Embryonic facial prominence (tissue), 1 donor: ENCODE results near the gene HSD3B7.
"Not testable (repeated sequence)": the region's sequence is repeated elsewhere in the genome, so short reads cannot be mapped to it uniquely, and the experiment has no call there.

Experiments
- DNase-seq: peaks from one replicate; pipeline ENCODE4 v3.0.0-alpha.2; 2016; ENCODE audit errors: extremely low spot score

HSD3B7 gene

DNA sequence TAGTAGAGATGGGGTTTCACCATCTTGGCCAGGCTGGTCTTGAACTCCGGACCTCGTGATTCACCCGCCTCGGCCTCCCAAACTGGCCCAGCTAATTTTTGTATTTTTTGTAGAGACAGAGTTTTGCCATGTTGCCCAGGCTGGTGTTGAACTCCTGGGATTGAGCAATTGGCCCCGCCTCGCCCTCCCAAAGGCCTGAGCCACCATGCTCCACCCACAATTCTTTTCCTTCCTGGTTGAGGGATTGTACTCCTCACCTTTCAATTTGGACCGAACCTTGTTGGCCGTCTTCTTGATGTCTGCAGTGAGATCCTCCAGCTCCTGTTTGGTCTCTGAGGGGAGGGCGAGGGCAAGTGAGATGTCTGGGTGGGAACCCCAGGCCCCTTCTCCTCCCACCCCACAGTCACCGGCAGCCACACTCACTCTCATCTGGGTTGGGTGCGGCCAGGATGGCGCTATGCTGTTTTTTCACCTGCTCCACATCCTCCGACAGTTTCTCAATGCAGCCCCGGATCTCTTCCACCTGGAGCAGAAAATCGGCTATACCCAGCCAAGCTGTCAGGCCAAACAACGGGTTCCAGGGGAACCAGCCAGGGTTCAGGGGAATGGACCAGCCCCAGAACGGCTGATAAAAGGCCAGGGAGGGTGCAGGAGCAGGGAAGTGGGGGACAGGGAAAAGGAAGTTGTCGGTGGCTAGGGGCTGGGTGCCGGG, 15.8 kb downstream of the HSD3B7 start:
- DNase-seq = no peak

DNA sequence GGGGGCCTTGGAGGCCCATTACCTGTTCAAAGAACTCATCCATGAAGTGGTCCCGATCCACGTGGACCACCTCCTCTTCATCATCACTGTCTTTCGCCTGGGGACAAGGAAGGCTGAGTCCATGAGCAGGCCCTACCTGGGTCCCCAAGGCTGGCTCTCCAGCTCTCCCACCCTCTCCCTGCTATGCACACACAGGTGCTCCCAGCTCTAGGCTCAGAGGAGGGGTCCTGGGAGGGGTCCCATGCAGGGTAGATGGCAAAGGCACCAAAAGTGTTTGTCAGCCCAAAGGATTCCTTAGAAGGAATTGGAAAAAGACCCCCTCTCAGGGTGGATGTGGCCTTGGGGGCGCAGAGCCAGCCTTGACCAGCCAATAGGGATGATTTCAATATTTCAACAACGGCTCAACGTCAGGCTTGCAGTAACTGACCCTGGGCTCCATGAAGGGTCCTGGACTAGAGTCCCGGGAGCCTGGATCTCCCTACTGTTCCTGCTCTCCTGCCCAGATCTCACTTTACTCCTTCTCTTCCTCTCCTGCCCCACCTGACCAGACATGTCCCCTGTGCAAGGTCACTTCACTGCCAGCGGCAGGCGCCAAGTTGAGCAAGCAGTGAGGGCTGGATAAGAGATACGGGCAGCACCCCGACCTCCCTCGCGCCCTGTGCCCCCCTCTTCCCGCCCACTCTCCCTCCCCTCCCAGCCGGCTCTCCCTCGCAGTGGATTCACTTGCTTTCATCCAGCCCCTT, 16.7 kb downstream of the HSD3B7 start:
- no peak for DNase-seq

DNA sequence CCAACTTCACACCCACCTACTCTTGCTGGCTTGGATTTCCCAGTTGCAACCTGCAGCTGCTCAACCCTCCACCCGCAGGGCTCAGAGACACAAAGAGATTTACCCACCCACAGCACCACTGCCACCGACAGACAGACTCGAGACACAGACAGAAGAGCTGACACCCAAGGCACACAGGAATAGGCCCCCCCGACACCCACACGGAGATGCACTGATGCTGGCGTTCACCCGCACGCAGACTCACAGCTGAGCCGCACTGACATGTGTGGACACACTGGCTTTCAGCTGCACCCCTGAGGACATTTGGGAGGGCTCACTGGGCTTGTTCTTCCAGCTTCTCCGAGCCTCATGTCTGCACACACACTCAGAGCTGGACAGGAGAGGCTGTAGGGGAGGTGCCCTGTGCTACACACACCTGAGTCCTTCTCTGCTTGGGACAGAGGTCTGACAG, 17.3 kb downstream of the HSD3B7 start:
- no peak for DNase-seq

DNA sequence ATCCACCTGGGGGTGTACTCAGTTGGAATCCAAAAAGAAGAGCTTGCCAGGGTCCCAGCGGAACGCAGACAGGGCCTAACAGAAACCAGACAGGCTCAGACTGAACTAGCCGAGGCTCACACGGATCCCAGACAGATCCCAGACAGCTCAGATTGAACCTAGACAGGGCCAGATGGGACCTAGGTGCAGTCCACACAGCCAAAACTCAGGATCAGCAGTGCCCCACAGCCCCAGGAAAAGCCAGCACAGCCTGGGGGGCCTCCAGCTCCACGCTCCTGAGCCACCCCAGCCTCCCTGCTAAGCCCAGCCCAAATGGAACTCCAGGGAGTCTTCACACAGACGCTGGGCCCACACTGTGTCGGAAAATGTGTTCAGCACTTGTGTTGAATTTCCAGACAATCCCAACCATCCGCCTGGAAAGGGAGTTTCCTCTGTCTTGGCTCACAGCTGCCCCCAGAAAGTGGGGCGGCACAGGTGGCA, 17.9 kb downstream of the HSD3B7 start:
- peak; percentile 16 for DNase-seq

DNA sequence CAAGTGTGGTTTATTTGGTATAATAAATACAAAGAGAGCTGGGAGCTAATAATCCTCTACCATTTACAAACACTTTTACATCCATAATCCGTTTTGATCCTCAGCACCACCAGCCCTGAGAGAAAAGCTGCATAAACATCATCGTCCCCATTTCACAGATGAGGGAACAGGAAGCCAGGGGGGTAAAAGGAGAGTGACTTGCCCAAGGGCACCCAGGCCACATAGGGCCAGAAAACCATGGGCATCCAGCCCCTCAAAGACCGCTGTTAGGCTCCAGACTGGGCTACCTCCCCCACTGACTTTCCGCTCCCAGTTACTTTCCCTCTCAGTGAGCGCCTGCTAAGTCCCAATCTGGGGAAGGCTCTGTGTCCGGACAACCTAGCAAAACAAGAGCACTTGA, 18.7 kb downstream of the HSD3B7 start:
- no peak for DNase-seq

DNA sequence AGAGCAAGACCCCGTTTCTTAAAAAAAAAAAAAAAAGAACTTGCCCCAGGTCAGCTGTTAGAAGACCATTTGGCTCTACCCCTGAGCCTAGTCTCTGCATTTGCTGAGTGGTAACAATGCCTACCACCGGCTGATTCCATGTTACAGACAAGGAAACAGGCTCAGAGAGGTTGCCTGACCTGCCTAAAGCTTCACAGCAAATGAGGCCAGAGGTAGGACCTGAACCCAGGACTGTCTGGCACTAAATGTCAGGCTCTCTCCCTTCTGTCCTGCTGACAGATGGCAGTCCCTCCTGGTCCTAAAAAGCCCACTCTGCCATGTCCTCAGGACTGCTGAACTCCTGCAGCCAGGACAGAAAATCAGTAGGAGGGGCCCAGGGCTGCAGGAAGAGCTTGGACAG, 19.7 kb downstream of the HSD3B7 start:
- DNase-seq = no peak

DNA sequence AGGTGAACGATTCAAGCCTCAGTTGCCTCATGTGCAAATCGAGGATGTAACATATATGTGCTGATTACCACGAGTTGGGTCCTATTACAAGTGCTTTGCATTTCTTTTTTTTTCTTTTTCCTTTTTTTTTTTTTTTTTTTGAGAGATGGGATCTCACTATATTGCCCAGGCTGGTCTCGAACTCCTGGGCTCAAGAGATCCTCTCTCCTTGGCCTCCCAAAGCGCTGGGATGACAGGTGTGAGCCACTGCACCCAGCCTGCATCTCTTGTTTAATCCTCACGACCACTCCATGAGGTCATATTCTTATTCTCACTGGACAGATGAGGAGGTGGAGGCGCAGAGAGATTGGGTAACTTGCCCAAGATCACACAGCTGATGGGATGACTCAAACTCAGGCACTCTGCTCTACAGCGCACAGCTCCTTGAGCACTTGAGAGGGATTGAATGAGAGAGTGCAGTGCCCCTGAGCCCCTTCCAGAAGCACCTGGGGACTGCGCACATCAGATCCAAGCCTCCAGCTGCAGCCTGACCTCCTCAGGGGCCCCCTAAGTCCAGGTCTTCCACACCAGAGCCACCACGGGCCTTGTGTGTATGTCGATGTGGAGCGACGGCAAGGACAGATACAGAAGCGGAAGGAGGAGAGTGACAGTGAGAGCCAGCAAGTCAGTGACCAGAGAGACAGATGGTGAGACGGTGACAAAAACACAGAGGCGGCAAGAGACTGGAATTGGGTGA, 20.5 kb downstream of the HSD3B7 start:
- no peak for DNase-seq

DNA sequence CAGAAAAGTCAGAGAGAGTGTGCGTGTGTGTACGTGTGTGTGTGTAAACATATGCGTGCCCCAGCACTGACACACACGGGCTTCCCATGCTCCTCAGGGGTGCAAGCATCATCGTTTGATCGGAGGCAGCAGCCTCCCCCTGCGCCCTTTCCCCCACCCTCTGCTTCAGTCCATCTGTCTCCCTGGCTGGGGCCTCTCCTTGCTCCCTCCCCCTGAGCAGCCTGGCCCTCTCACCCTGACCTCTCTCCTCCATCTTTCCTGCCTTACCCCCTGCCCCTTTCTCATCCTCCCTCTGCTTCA, 21.0 kb downstream of the HSD3B7 start:
- no peak for DNase-seq

DNA sequence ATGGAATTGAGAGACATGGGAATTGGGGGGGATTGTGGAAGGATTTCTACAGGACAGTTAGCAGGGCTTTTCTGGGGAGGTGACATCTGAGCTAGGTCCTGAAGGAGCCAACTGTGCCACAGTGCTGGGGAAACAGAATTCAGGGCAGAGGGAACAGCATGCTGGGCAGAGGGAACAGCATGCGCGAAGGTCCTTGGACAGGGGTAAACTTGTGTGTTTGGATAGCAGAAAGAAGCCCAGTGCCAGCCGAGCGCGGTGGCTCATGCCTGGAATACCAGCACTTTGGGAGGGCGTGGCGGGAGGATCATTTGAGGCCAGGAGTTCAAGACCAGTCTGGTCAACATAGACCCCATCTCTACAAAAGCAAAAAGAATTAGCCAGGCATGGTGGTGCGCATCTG, 21.6 kb downstream of the HSD3B7 start:
- DNase-seq = no peak

DNA sequence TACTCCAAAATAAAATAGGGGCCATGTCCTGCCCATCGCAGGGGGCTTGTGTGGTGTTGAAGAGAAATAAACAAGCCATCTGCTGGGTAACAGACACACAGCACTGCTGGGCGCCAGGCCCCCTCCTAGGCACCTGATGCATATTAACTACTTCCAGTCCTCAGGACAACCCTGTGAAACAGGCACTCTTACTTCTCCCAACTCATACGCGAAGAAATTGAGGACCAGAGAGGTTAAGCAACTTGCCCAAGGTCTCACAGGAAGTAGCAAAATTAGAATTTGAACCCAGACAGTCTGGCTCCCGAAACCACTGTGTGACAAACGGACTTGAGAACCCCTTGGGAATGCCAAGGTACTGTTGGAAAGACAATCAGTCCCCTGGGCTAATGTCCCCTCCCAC, 22.7 kb downstream of the HSD3B7 start:
- DNase-seq = no peak

DNA sequence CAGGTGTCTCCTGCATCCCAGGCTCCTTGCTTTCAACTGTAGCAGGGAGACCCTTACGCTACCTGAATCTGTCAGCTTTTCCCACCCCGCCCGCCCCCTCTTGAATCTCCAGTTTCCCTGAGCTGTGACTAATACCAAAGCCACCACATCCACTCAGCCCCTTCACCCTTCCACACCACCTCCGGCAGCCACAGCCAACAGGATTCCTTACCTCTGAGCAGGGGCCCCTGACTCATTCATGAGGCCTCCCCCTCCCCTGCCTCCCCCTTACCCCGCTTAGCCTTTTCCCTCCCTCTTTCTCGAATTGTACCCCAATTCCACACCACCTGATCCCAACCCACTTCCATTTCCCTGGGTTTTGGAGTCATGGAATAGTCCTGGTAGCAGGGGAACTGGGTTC, 23.1 kb downstream of the HSD3B7 start:
- no peak for DNase-seq

DNA sequence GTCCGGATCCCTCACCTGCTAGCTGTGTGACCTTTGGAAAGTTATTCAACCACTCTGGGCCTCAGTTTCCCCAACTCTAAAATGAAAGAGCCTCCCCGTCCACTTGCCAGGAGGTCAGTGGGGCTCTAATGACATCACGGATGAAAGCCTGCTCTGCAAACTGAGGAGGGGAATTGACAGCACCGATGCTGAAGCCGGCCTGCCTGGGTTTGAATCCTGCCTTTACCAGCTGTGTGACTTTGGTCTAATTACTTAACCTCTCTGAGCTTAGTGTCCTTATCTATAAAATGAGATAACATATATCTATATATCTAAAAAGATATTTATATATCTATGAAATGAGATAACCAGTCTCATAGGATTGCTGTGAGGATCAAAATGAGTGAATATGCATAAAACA, 23.5 kb downstream of the HSD3B7 start:
- DNase-seq = no peak

DNA sequence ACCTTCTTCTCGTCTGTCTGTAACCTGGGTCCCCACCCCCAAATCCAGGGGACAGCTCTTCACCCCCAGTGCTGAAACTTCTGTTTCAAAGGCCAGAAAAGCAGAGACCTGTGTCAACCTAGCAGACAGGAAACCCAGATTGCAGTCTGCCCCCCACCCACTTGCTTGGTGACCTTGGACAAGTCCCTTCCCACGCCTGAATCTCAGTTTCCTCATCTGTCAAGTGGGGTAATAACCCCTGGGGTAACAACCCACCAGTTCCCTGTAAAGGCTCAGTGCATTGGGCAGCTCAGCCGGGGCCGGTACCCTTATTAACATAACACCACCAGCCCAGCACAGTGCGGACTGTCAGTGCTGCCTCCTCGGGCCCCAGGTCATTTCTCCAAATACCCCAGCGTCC, 24.1 kb downstream of the HSD3B7 start:
- DNase-seq = no peak

DNA sequence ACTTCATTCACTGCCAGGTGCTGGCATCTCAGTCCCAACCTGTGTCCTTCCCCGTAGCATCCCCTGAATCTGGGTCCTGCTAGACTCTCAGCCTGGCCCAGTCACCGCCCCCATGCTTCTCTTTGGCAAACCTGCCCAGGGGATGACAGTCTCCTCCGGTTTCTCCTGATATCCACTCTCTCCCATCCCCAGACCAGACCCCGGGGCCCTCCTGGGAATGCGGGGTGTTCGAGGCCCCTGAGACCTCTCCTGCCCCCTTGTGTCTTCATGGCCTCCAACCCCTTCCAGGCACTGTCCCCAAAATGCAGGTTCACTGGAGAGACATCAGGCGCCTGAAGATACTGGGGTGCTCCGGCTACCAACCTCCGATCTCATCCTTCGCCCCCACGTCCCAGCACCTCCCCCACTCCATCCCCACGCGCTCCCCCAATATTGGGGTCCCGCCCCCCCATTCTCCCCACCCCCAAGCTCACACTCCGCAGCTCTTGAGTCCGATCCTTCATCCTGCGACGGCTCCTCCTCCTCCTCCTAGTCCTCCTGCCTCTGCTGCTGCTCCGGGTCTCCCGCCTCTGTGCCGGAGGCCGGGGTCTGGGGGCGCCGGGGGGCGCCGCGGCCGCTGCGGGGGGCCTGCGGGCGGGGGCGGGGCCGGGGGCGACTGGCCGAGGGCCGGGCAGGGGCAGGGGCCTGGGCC, 25.0 kb downstream of the HSD3B7 start:
- no peak for DNase-seq

DNA sequence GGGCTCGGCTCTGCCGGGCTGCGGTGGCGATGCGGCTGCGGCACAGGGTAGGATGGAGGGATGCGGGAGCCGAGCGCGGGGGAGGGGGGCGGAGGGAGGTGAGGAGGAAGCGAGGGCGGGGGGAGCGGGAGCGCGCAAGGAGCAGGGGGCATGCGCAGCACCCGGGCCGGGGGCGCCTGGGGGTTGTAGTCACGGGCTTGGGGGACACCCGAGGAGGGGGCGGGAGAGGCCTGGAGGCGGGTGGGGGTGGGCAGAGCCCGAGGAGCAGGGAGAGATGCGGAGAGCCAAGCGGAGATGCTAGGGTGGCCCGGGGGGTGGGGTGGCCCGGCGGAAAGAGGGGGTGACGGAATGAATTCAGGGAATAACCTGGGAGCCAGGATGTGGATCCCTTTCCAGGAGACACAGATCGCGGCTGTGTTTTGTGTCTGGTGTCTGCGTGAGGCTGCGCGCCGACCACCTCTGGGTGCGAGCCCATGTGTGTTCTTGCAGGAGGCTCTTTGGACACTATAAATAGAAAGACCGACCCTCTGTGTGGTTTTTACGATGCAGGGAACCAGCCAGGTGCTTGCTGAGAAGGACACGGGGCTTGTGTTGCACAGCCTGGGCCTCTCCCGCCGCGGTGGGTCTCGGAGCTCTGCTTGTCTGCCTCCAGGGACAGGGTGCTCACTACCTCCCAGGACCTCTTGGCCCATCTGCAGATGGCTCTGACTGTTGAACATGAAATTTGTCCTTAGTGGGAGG, 25.7 kb downstream of the HSD3B7 start, which contains the start of gene STX1B:
STX1B (minus strand) TSS at position 54 of the 741 bp plus-strand sequence. CDS start 242 bp downstream, outside the sequence.
- peak; percentile 53 for DNase-seq

DNA sequence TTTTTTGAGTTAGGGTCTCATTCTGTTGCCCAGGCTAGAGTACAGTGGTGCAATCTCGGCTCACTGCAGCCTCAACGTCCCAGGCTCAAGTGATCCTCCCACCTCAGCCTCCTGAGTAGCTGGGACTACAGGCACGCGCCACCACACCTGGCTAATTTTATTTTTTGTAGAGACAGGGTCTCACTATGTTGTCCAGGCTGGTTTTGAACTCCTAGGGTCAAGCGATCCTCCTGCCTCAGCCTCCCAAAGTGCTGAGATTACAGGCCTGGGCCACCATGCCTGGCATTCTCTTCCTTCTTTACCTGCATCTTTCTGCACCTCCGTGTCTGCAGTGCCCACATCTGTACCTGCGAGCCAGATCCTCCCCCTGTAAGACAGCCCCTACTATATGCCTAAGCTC, 26.8 kb downstream of the HSD3B7 start:
- not testable (repeated sequence) for DNase-seq

DNA sequence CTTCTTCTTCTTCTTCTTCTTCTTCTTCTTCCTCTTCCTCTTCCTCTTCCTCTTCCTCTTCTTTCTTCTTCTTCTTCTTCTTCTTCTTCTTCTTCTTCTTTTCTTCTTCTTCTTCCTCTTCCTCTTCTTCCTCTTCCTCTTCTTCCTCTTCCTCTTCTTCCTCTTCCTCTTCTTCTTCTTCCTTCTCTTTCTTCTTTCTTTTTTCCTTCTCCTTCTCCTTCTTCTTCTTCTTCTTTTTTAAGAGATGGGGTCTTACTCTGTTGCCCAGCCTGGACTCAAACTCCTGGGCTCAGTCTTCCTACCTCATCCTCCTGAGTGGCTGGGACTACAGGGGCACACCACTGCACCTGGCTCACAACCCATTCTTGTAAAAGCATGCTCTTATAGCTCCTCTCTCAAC, 28.3 kb downstream of the HSD3B7 start:
- DNase-seq = not testable (repeated sequence)

DNA sequence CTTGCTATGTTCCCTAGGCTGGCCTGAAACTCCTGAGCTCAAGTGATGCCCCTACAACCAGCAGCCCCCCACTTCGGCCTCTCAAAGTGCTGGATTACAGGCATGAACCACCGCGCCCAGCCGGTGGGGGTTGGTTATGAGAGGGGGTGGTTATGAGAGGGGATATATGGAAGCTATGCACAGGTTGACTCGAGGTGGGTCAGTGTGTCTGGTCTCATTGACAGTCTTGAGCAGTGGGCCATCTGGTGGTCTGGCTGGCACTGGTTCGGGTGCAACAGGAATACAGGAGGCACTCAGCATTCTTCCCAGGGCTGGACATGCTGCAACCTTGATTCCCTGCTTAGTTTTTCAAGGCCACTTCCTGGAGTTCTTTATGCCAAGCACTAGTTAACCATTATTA, 31.0 kb downstream of the HSD3B7 start:
- no peak for DNase-seq

DNA sequence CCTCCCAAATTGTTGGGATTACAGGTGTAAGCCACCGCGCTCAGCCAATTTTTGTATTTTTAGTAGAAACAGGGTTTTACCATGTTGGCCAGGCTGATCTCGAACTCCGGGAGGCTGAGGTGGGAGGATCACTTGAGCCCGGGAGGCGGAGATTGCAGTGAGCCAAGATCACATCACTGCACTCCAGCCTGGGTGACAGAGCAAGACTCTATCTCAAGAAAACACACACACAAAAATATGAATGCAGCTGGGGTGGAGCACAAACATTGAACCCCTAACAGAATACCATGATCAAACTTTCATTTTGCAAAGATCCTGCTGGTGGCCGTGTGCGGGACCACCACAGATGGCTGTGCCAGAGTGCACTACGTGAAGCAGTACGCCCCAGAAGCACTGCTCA, 32.7 kb downstream of the HSD3B7 start:
- not testable (repeated sequence) for DNase-seq

DNA sequence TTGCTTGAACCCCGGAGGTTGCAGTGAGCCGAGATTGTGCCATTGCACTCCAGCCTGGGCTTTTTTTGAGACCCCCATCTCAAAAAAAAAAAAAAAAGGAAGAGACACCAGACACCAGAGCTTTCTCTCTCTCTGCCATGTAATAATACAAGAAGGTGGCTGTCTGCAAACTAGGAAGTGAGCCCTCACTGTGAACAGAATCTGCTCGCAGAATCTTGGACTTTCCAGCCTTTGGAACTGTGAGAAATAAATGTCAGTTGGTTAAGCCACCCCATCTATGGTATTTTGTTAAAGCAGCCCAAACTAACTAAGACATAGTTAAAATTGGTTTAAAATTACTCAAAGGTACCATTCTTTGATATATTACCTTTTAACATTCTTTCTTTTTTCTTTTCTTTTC, 35.5 kb downstream of the HSD3B7 start:
- no peak for DNase-seq

DNA sequence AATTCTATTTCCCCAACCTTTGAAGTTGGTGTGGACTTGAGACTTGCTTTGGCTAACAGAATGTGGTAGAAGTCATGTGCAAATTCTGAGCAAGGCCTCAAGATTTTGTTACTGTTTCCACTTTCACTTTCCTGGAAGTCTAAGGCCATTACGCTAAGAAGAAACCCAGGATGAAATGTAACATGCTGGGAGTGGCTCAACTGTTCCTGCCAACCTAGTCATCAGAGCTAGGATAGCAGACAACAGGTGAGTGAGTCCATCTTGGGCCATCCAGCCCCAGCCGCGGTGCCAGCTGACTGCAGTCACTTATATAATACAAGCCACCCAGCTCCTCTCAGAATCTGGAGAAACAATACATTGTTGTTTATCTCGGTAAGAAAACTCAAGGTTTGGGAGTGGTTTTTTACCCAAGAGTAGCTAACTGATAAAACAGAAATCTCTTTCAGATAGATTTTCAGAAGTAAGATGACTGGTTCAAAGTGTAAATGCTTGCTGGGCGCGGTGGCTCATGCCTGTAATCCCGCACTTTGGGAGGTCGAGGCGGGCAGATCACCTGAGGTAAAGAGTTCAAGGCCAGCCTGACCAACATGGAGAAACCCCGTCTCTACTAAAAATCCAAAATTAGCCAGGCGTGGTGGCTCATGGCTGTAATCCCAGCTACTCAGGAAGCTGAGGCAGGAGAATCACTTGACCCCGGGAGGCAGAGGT, 37.7 kb downstream of the HSD3B7 start:
- DNase-seq = no peak
